GM12878 (cell line): Measurements from ENCODE around the gene CHST13.

Experiments
- ATF7 ChIP-seq: fragments of 450-650 bp; IDR thresholded peaks from 2 replicates; pipeline ENCODE4 v1.6.1; 2016; ENCODE audit warnings: low read depth, mild to moderate bottlenecking
- BRCA1 ChIP-seq: IDR thresholded peaks from 2 replicates; pipeline ENCODE4 v1.6.1; 2011; ENCODE audit warnings: low read depth, low read length, improper control_type of control experiment
- CEBPB ChIP-seq, 2 experiments: fragments of 150-350 bp in 1 of 2; IDR thresholded peaks; 2 replicates each; pipeline ENCODE4 v1.6.1; 2012 to 2014; ENCODE audit warnings: low read depth in 2 of 2, low read length in 2 of 2, borderline replicate concordance in 1 of 2, inconsistent platforms in 1 of 2
- CEBPZ ChIP-seq: fragments of 150-350 bp; IDR thresholded peaks from 2 replicates; pipeline ENCODE4 v1.6.1; 2016; ENCODE audit warnings: low read depth, low read length
- CTCF ChIP-seq, 3 experiments: IDR thresholded peaks in 2 of 3; conservative IDR thresholded peaks in 1 of 3; 2 replicates each; pipeline ENCODE4 v1.5.1; 2011; ENCODE audit warnings: low read depth in 3 of 3, low read length in 3 of 3, mild to moderate bottlenecking in 3 of 3, control low read depth in 2 of 3, moderate library complexity in 2 of 3, inconsistent platforms in 1 of 3, mixed read lengths in 1 of 3; ENCODE audit not compliant: control insufficient read depth in 2 of 3, insufficient read depth in 1 of 3; ENCODE audit errors: extremely low read depth in 1 of 3
- E2F8 ChIP-seq: fragments of 450-650 bp; IDR thresholded peaks from 2 replicates; pipeline ENCODE4 v1.6.1; 2018; ENCODE audit warnings: mild to moderate bottlenecking, low read depth, moderate library complexity; ENCODE audit not compliant: partially characterized antibody
- MYC ChIP-seq: IDR thresholded peaks from 2 replicates; pipeline ENCODE4 v1.6.1; 2011; ENCODE audit warnings: mild to moderate bottlenecking, low read length, moderate library complexity, inconsistent platforms; ENCODE audit not compliant: insufficient read depth, insufficient replicate concordance, insufficient read length, severe bottlenecking
- POLR2A ChIP-seq: IDR thresholded peaks from 2 replicates; pipeline ENCODE4 v1.6.1; 2011; ENCODE audit warnings: low read depth, mild to moderate bottlenecking, low read length
- TBL1XR1 ChIP-seq: IDR thresholded peaks from 2 replicates; pipeline ENCODE4 v1.6.1; 2012; ENCODE audit warnings: low read depth, low read length, improper control_type of control experiment

GRCh38 chr3:126544596-126545281 is 20.8 kb downstream of the CHST13 start:
- no peak for TF ChIP-seq BRCA1
- TF ChIP-seq ATF7, result no peak
- TF ChIP-seq CEBPZ, result no peak
- TF ChIP-seq POLR2A, result no peak
- no peak for TF ChIP-seq CTCF (IDR thresholded peaks at IDR 0.05 in 2 of 3, conservative IDR thresholded peaks at IDR 0.05 in 1 of 3; ENCODE audit: control insufficient read depth in 2 of 3, extremely low read depth in 1 of 3, insufficient read depth in 1 of 3, low read depth in 3 of 3, low read length in 3 of 3)
- TF ChIP-seq TBL1XR1, result no peak
- no peak for TF ChIP-seq MYC
- no peak for TF ChIP-seq E2F8
- TF ChIP-seq CEBPB (IDR thresholded peaks at IDR 0.05; ENCODE audit: borderline replicate concordance in 1 of 2, low read depth in 2 of 2, low read length in 2 of 2), result no peak
